Bronchial epithelial cell (primary cell): Measurements from ENCODE around the gene VMP1. TPM values are rescaled to one million over a fixed set of nuclear protein-coding genes. Genes with fewer than 3 reads are reported as not detected.
A peak's percentile ranks its signal among the peaks of the same experiment; 100 is the strongest.
"Not testable (repeated sequence)": the region's sequence is repeated elsewhere in the genome, so short reads cannot be mapped to it uniquely, and the experiment has no call there.

ENCODE experiments used
- DNase-seq: peaks from one replicate; pipeline ENCODE4 v3.0.0-alpha.2; 2010; ENCODE audit warnings: low read depth
- FAIRE-seq: peaks from 2 replicates; lab custom pipeline; 2011; peaks lifted over from hg19 to GRCh38; lab: Jason Lieb, UNC
- H3K27me3 ChIP-seq: 2 replicates; pipeline ENCODE4 v1.5.1; 2011; ENCODE audit warnings: low read length; ENCODE audit not compliant: control insufficient read depth, insufficient read depth
- H3K36me3 ChIP-seq: 2 replicates; pipeline ENCODE4 v1.5.1; 2011; ENCODE audit warnings: low read length; ENCODE audit not compliant: control insufficient read depth, insufficient read depth
- H3K4me3 ChIP-seq: 2 replicates; pipeline ENCODE4 v1.5.1; 2011; ENCODE audit warnings: mild to moderate bottlenecking, low read depth, low read length, control low read depth
- total RNA-seq: library from RNA; depleted of rRNA; stranded (reverse); fragments of >200 nt; gene quantifications from 2 replicates; pipeline ENCODE4 v1.2.1, GENCODE V29; 2014
- TF ChIP-seq, protein P1 (sequence below): IDR thresholded peaks from 2 replicates; pipeline ENCODE4 v1.5.1; 2011; ENCODE audit warnings: mild to moderate bottlenecking, moderate library complexity, low read length, control low read depth, inconsistent platforms; ENCODE audit not compliant: insufficient read depth, severe bottlenecking

VMP1 gene
- total RNA-seq, 1 donor from 2014 or later, result 120 TPM

DNA sequence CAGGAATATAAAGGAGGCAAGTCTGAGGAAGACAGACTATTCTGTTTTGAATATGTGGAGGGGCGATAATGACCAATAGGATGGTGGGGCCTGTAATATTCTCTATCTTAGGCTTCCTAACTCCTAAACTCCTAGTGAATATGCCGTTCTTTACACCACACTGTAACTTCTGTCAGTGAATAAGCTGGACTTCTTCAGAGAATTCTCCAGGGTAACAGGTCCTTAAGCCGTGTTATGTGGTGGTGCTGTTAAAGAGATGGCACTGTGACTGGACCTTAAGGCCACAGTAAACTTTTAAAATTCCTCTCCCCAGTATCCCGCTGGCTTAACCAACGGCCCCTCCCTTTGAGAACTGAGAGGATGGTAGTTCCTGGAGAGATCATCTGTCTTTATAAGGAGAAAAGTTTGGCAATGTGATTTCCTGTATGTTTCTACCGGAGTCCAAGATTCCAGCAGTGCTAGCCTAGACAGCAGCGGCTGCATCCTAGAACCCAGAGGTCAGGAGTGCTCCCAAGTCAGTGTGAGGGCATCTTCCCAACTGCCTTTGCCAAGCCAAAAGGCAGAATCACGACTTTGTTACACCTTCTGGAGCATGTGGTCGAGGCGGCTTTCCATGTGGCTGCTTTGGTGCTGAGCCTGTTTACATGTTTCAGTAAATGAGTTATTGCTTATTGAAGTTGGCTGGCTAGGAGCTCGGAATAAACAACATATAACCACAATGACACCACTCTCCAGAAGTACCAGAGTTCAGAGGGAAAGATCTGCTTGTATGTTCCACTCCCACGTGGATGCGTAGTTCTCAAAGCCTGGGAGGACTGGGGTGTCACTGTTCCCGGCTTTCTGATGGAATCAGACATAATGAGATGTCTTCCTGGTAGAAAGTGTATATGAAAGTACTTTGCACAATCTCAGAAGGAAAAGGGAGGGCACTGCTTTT lies 144.3 kb downstream of the VMP1 start:
- Histone ChIP-seq H3K4me3 (no peak overlapping the region), H3K36me3 (no peaks in the 10 kb centered on the region), H3K27me3 (no peaks in the 10 kb centered on the region)
- DNase-seq, result no peak
- FAIRE-seq, result no peak
- TF ChIP-seq, protein P1, sequence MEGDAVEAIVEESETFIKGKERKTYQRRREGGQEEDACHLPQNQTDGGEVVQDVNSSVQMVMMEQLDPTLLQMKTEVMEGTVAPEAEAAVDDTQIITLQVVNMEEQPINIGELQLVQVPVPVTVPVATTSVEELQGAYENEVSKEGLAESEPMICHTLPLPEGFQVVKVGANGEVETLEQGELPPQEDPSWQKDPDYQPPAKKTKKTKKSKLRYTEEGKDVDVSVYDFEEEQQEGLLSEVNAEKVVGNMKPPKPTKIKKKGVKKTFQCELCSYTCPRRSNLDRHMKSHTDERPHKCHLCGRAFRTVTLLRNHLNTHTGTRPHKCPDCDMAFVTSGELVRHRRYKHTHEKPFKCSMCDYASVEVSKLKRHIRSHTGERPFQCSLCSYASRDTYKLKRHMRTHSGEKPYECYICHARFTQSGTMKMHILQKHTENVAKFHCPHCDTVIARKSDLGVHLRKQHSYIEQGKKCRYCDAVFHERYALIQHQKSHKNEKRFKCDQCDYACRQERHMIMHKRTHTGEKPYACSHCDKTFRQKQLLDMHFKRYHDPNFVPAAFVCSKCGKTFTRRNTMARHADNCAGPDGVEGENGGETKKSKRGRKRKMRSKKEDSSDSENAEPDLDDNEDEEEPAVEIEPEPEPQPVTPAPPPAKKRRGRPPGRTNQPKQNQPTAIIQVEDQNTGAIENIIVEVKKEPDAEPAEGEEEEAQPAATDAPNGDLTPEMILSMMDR, result no peak

DNA sequence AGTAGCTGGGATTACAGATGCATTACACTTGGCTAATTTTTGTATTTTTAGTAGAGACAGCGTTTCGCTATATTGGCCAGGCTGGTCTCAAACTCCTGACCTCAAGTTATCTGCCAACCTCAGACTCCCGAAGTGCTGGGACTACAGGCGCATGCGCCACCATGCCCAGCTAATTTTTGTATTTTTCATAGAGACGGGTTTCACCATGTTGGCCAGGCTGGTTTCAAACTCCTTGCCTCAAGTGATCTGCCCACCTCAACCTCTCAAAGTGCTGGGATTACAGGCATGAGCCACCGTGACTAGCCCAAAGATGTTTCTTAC lies 145.4 kb downstream of the VMP1 start:
- FAIRE-seq, H3K36me3 ChIP-seq, H3K4me3 ChIP-seq, H3K27me3 ChIP-seq, DNase-seq: not testable (repeated sequence)

DNA sequence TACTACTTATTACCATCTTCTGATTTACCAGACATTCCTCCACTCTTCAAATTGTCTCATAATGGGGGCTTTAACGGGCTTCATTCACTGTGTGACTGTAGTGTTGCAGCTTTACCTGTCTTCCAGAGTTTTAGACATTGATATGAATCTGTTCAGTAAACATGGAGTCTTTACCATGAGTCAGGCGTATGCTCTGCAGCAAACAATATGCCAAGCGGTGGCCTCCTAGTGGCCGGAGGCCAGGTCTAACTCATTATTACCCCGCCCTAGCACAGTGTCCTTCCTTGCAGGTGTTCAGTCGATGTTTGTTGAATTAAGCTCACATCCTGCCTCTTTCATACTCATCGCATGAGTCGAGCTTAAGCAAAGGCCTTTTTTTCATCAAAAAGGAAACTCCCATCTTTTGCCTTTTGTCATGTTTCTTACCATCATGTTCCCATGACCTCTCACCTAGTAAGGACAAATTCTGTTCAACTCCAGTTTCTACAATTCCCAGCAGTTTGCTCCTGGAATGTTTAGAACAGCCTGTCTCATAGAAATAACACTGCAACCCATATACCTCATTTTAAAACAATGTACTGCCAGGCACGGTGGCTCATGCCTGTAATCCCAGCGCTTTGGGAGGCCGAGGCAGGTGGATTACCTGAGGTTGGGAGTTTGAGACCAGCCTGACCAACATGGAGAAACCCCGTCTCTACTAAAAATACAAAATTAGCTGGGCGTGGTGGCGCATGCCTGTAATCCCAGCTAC lies 145.9 kb downstream of the VMP1 start:
- no peaks in the 10 kb centered on the region for H3K36me3 ChIP-seq
- FAIRE-seq (no peak), DNase-seq (peak; percentile 100)
- H3K27me3 ChIP-seq, result no peaks in the 10 kb centered on the region
- TF ChIP-seq, protein P1, result peak; percentile 81
- no peak overlapping the region for H3K4me3 ChIP-seq

DNA sequence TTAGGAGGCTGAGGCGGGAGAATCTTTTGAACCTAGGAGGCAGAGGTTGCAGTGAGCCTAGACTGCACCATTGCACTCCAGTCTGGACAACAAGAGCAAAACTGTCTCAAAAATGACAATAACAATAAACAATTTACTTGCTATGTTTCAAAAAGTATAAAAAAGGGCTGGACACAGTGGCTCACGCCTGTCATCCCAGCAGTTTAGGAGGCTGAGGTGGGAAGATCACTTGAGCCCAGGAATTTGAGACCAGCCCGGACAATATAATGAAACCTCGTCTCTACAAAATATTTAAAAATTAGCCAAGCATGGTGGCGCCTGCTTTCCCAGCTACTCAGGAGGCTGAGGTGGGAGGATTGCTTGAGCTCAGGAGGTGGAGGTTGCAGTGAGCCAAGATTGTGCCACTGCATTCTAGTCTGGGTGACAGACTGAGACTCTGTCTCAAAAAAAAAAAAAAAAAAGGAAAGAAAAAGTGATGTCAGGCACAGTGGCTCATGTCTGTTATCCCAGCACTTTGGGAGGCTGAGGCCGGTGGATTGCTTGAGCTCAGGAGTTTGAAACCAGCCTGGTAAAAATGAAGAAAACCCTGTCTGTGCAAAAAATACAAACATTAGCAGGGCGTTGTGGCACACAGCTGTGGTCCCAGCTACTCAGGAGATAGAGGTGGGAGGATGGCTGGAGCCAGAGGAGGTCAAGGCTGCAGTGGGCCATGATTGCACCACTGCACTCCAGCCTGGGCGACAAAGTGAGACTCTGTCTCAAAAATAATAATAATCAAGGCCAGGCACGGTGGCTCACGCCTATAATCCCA lies 146.7 kb downstream of the VMP1 start:
- not testable (repeated sequence) for H3K27me3 ChIP-seq, FAIRE-seq, H3K36me3 ChIP-seq, H3K4me3 ChIP-seq, DNase-seq

DNA sequence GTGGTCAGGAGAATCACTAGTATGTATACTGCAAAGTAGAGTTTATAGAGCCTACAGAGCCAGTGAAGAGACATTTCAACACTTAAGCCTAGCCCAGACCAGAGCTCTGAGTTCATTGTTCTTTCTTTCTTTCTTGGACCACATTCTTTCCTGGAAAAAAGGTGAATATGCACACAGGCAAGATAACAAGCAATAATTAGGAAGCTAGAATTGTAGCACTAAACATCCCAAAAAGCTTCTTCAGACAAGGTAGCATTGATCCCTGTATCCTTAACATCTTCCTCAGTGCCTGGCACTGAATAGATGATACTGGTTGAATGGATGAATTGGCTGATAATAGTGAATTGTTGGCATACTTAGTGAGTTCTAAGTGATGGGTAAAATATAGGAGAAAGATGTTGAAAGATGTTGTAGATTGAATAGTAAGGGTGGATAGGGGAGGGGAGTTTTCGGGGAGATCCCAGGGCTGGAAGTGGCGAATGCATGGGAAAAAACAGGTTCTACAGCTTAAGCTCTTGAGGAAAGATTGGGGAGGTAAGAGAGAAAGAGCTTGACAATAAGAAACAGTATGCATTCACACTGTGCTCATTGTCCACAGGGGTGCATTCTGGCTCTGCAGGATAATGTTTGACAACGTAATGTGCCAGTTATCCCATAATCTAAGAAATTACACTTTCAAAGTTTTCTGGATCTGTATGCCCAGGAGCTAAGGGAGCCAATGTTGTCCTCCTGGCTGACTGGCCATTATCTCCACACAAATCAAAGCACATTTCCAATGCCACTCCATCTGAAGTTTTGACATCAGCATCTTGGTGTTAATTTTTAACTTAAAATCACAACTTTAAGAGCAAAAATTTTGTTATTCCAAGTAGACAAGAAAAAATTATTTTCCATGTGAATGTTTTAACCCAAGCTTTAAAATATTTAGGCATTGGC lies 149.7 kb downstream of the VMP1 start:
- H3K36me3 ChIP-seq, result no peaks in the 10 kb centered on the region
- FAIRE-seq (no peak), DNase-seq (peak; percentile 44)
- H3K27me3 ChIP-seq, result no peaks in the 10 kb centered on the region
- TF ChIP-seq, protein P1, result no peak
- H3K4me3 ChIP-seq, result no peak overlapping the region
